PC-3 (cell line): ENCODE results near the gene MAP4K2. TPM values are rescaled to one million over a fixed set of nuclear protein-coding genes. Genes with fewer than 3 reads are reported as not detected.

Experiments
- ATAC-seq: fragments of 200-7000 bp; cut with Tn5 transposase; 2 replicates; pipeline ENCODE4 v1.9.1; 2020; ENCODE audit warnings: mild to moderate bottlenecking, moderate library complexity
- BruUV-seq: library from RNA; stranded (reverse); fragments of 400-500 nt; replicated peaks from 2 replicates; lab custom pipeline; 2021; lab: Mats Ljungman, UMichigan
- CTCF ChIA-PET: fragments of 300-600 bp; sonication (Branson Sonifier 250); formaldehyde crosslinking; loops from one replicate; lab custom pipeline; 2022; ENCODE audit warnings: antibody characterized with exemption; lab: Charles Lee
- POLR2A ChIA-PET: fragments of 300-600 bp; sonication (Branson Sonifier 250); formaldehyde crosslinking; loops from one replicate; lab custom pipeline; 2022; ENCODE audit warnings: antibody characterized with exemption; ENCODE audit not compliant: unreplicated experiment; lab: Charles Lee
- DNase-seq: peaks from one replicate; pipeline ENCODE4 v3.0.0-alpha.2; 2015
- H2AFZ ChIP-seq: fragments of 300-600 bp; sonication (generic); 2 replicates; pipeline ENCODE4 v1.6.0; 2016; ENCODE audit warnings: antibody characterized with exemption, low read length
- H3F3A ChIP-seq: fragments of 300-600 bp; sonication (generic); one replicate; pipeline ENCODE4 v1.6.0; 2017; ENCODE audit warnings: antibody characterized with exemption, low read length, control low read depth, mild to moderate bottlenecking; ENCODE audit not compliant: unreplicated experiment
- H3K27ac ChIP-seq: fragments of 300-600 bp; sonication (generic); 2 replicates; pipeline ENCODE4 v1.5.1; 2016; ENCODE audit warnings: mild to moderate bottlenecking, low read length
- H3K27me3 ChIP-seq: fragments of 300-600 bp; sonication (generic); 2 replicates; pipeline ENCODE4 v1.6.1; 2016; ENCODE audit warnings: low read length, mixed read lengths
- H3K36me3 ChIP-seq: fragments of 300-600 bp; sonication (generic); 2 replicates; pipeline ENCODE4 v1.6.1; 2016; ENCODE audit warnings: low read depth, mixed run types, low read length, mixed read lengths
- H3K4me1 ChIP-seq: fragments of 300-600 bp; sonication (generic); 2 replicates; pipeline ENCODE4 v1.5.1; 2016; ENCODE audit warnings: low read length; ENCODE audit not compliant: insufficient read depth
- H3K4me2 ChIP-seq: fragments of 300-600 bp; sonication (generic); 2 replicates; pipeline ENCODE4 v1.6.0; 2016; ENCODE audit warnings: low read length
- H3K4me3 ChIP-seq: fragments of 300-600 bp; sonication (generic); 2 replicates; pipeline ENCODE4 v1.5.1; 2016; ENCODE audit warnings: mild to moderate bottlenecking, low read length, mixed read lengths
- H3K79me2 ChIP-seq: fragments of 300-600 bp; sonication (generic); 2 replicates; pipeline ENCODE4 v1.6.1; 2017; ENCODE audit warnings: low read length, mixed read lengths
- H3K9ac ChIP-seq: fragments of 300-600 bp; sonication (generic); 2 replicates; pipeline ENCODE4 v1.6.0; 2016; ENCODE audit warnings: mild to moderate bottlenecking, low read length
- H3K9me2 ChIP-seq: fragments of 300-600 bp; sonication (generic); replicated peaks from 2 replicates; pipeline ENCODE4 v1.6.1; 2016; ENCODE audit warnings: mixed run types, low read length, mixed read lengths
- H3K9me3 ChIP-seq: fragments of 300-600 bp; sonication (generic); 2 replicates; pipeline ENCODE4 v1.6.1; 2016; ENCODE audit warnings: low read length, mixed read lengths
- H4K20me1 ChIP-seq: fragments of 300-600 bp; sonication (generic); 2 replicates; pipeline ENCODE4 v1.6.1; 2016; ENCODE audit warnings: low read length, mixed read lengths
- EZH2 ChIP-seq: fragments of 300-600 bp; sonication (generic); IDR thresholded peaks from one replicate; pipeline ENCODE4 v1.6.1; 2017; ENCODE audit warnings: antibody characterized with exemption, mild to moderate bottlenecking, low read length; ENCODE audit not compliant: unreplicated experiment
- EZH2phosphoT487 ChIP-seq: fragments of 300-600 bp; sonication (generic); IDR thresholded peaks from 2 replicates; pipeline ENCODE4 v1.6.1; 2018; ENCODE audit warnings: mild to moderate bottlenecking, antibody characterized with exemption, low read length, borderline replicate concordance
- intact Hi-C: fragments of 100-400 bp; cut with micrococcal nuclease; formaldehyde crosslinking; loops from 2 replicates; pipeline ENCODE4 v1.9.0; 2023
- total RNA-seq: library from RNA; depleted of rRNA; stranded (reverse); fragments of >200 nt; gene quantifications from 2 replicates; pipeline ENCODE4 v1.2.3, GENCODE V29; 2014
- TF ChIP-seq, protein P1 (sequence below): fragments of 300-600 bp; sonication (generic); conservative IDR thresholded peaks from 2 replicates; pipeline ENCODE4 v1.5.1; 2017; ENCODE audit warnings: antibody characterized with exemption, low read depth, mild to moderate bottlenecking, low read length

Gene MAP4K2
- total RNA-seq, 1 experiment from 2014 or later: 55.6 TPM

DNA sequence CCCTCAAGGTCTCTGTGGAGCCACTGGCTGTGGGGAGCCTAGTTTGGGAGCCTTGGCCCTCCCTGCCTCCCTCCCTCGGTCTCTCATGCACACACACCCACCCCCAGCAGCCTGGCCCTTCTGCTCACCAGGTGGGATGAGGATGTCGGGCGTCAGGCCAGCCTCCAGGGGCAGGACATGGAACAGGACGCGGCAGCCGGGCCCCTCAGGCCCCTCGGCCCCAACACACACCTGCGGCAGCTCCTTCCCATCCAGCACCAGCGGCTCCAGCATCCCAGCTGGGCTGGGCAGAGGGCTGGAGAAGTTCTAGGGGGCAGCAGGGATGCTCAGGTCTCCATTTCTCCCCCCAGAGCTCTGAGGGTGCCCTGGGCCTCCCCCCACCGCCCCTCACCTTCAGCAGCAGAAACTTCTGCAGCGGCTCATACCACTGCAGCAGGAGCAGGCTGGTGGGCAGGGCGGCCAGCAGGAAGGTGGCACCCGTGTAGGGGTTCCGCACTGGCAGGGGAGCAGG is 11.2 kb downstream of the MAP4K2 start:
- Histone ChIP-seq H3F3A (no peaks in the 10 kb centered on the region), H3K4me1 (no peaks in the 10 kb centered on the region), H3K36me3 (peaks cover 4% of the 10 kb centered on the region; the same call in 1 of the 2 replicates), H4K20me1 (no peaks in the 10 kb centered on the region), H3K79me2 (no peaks in the 10 kb centered on the region), H3K27me3 (no peaks in the 10 kb centered on the region), H3K9ac (no peak overlapping the region), H2AFZ (no peak overlapping the region), H3K9me3 (no peaks in the 10 kb centered on the region), H3K4me2 (no peak overlapping the region), H3K27ac (no peak overlapping the region), H3K9me2 (no peaks in the 10 kb centered on the region), H3K4me3 (no peak overlapping the region)
- ChIA-PET CTCF (no interaction called here), POLR2A (interaction anchor here (0.6 kb wide), 1 partner anchor 48 kb away, joined by 3 read pairs; no protein-coding TSS in a partner anchor)
- no TSS peak for BruUV-seq
- TF ChIP-seq, protein P1, sequence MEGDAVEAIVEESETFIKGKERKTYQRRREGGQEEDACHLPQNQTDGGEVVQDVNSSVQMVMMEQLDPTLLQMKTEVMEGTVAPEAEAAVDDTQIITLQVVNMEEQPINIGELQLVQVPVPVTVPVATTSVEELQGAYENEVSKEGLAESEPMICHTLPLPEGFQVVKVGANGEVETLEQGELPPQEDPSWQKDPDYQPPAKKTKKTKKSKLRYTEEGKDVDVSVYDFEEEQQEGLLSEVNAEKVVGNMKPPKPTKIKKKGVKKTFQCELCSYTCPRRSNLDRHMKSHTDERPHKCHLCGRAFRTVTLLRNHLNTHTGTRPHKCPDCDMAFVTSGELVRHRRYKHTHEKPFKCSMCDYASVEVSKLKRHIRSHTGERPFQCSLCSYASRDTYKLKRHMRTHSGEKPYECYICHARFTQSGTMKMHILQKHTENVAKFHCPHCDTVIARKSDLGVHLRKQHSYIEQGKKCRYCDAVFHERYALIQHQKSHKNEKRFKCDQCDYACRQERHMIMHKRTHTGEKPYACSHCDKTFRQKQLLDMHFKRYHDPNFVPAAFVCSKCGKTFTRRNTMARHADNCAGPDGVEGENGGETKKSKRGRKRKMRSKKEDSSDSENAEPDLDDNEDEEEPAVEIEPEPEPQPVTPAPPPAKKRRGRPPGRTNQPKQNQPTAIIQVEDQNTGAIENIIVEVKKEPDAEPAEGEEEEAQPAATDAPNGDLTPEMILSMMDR: no peak
- TF ChIP-seq EZH2 (no peak), EZH2phosphoT487 (no peak)
- ATAC-seq: no peak
- DNase-seq: no peak
- intact Hi-C loops: no loop called here

DNA sequence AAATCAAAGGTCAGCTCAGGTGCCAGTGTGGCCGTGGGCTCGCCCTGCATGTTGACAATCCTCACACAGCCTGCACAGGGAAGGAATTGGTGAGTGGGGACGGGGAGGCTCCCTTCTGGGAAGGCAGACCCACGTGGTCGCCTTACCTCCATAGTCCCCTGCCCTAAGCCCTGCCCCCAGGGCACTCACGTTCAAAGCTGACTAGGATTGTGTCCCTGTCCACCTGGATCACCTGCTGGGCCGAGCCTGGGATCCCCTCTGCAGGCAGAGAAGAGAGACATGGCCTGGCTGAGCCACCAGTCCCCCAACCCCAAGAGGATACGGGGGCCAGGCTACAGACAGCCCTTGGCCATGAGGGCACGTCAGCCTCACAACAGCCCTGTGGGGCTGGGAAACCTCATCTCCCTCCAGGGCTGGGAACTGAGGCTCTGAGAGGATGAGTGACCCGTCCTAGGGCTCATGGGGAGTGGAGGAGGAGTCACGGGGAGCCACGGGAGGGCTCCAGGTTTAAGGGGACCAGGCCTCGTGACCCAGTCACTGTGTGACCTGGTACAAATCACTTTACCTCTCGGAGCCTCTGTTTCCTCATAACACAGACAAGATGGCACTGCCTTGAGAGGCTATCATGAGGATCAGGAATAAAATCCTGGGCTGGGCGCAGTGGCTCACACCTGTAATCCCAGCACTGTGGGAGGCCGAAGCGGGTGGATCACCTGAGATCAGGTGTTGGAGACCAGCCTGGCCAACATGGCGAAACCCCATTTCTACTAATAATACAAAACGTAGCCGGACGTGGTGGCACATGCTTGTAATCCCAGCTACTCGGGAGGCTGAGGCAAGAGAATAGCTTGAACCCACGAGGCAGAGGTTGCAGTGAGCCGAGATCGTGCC is 12.6 kb downstream of the MAP4K2 start:
- H3K4me2 ChIP-seq: no peak overlapping the region
- TF ChIP-seq, protein P1: no peak
- no peak for TF ChIP-seq EZH2phosphoT487
- TF ChIP-seq EZH2: no peak
- no peaks in the 10 kb centered on the region for H3K9me2 ChIP-seq
- H3K9me3 ChIP-seq: no peaks in the 10 kb centered on the region
- H3K4me1 ChIP-seq: no peaks in the 10 kb centered on the region
- H3K4me3 ChIP-seq: no peak overlapping the region
- CTCF ChIA-PET: no interaction called here
- no peak overlapping the region for H3K9ac ChIP-seq
- no peaks in the 10 kb centered on the region for H3K27me3 ChIP-seq
- no peaks in the 10 kb centered on the region for H3F3A ChIP-seq
- intact Hi-C loops: no loop called here
- no peak overlapping the region for H3K27ac ChIP-seq
- no TSS peak for BruUV-seq
- H3K79me2 ChIP-seq: no peaks in the 10 kb centered on the region
- no peak for ATAC-seq
- no peak overlapping the region for H2AFZ ChIP-seq
- H3K36me3 ChIP-seq: no peaks in the 10 kb centered on the region; the same call in 1 of the 2 replicates
- POLR2A ChIA-PET: no interaction called here
- DNase-seq: no peak
- H4K20me1 ChIP-seq: no peaks in the 10 kb centered on the region
